Activated CD4-positive, alpha-beta T cell treated with anti-CD3 and anti-CD28 coated beads, Interleukin-2, amount 10 ng/mL, durations not matched to agents 24 days and 14 days (primary cell): ENCODE data around the gene PILRA. TPM values are rescaled to one million over a fixed set of nuclear protein-coding genes. Genes with fewer than 3 reads are reported as not detected.
"Not testable (repeated sequence)": the region's sequence is repeated elsewhere in the genome, so short reads cannot be mapped to it uniquely, and the experiment has no call there.

Experiments
- DNase-seq: peaks from one replicate; pipeline ENCODE4 v3.0.0; 2022
- H3K27ac Mint-ChIP-seq: one replicate; pipeline ENCODE4 v1.8.0; 2022; ENCODE audit warnings: mild to moderate bottlenecking, mixed read lengths
- H3K27me3 Mint-ChIP-seq: one replicate; pipeline ENCODE4 v1.8.0; 2022; ENCODE audit warnings: mixed read lengths
- H3K36me3 Mint-ChIP-seq: one replicate; pipeline ENCODE4 v1.8.0; 2022; ENCODE audit warnings: low read depth, mild to moderate bottlenecking, mixed read lengths
- H3K4me1 Mint-ChIP-seq: one replicate; pipeline ENCODE4 v1.8.0; 2021; ENCODE audit warnings: mixed read lengths
- H3K4me3 Mint-ChIP-seq: one replicate; pipeline ENCODE4 v1.8.0; 2022; ENCODE audit warnings: mild to moderate bottlenecking, moderate library complexity, mixed read lengths
- H3K9me3 Mint-ChIP-seq: one replicate; pipeline ENCODE4 v1.8.0; 2021; ENCODE audit warnings: mixed read lengths
- intact Hi-C: fragments of 100-400 bp; cut with micrococcal nuclease; formaldehyde crosslinking; loops from one replicate; pipeline ENCODE4 v1.15.1; 2023
- total RNA-seq: library from RNA; stranded (reverse); gene quantifications from 2 replicates; pipeline ENCODE4 v1.2.3, GENCODE V29; 2022

Gene PILRA
- total RNA-seq, 1 donor from 2014 or later = 11.6 TPM

GRCh38 chr7:100365998-100366367 is 7.3 kb upstream of the PILRA start:
- H3K27me3 Mint-ChIP-seq, H3K4me3 Mint-ChIP-seq, intact Hi-C loops, H3K9me3 Mint-ChIP-seq, DNase-seq: not testable (repeated sequence)
- peak overlapping the region; percentile 85 for H3K27ac Mint-ChIP-seq
- H3K4me1 Mint-ChIP-seq = peaks cover 25% of the 10 kb centered on the region
- peaks cover 59% of the 10 kb centered on the region for H3K36me3 Mint-ChIP-seq

DNA sequence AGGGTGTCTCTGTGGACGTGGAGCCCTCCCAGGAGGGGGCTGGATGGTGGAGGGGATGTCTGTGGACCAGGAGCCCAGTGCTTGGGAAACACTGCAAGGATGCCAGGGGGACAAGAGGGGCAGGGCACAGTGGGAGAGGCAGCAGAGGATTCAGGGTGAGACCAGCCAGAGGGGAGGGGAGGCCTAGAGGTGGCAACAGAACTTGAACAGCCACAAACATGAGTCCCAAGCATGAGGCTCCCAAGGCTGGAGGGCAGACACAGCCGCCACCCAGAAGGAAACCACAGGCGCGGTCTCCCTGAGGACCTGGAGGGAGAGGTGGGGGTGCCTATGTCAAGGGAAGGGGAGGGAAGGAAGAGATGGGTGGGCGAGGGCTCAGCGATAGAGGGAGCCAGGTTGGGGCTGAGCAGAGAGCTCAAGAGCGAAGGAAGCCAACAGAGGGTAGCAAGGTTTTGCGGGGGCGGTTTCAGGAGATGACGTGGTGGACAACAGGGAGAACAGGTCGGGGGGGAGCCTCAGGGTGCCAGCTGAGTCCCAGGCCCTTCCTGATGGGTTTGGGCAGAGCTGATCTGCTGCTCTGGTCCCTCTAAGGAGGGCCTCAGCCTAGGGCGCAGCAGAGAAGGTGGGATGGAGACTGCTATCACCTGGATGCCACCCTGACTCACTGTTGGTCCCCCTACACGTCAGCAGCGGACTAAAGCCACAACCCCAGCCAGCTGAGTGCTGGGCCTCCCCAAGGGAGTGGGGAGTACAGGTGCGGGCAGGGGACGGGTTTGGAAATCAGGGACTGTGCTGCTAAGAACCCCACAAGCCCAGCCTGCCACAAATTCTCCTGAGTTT is 6.7 kb upstream of the PILRA start:
- Mint-ChIP-seq H3K36me3 (peaks cover 54% of the 10 kb centered on the region), H3K9me3 (peaks cover 4% of the 10 kb centered on the region), H3K4me3 (no peak overlapping the region), H3K27me3 (no peaks in the 10 kb centered on the region), H3K4me1 (peaks cover 29% of the 10 kb centered on the region), H3K27ac (peak overlapping the region; percentile 85)
- intact Hi-C loops = no loop called here
- no peak for DNase-seq

DNA sequence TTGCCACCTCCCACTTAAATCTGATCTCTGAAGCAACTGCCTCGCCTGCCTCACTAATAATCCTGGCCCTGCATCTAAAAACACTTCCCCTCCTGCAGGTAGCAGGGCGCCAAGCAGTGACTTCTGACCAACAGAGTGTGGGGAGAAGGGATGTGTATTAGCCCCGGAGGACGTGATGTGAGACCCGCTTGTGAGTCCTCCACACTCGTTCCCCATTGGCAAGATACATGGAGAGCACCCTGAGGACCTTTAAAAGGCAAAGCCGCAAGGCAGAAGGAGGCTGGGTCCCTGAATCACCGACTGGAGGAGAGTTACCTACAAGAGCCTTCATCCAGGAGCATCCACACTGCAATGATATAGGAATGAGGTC is 6.1 kb upstream of the PILRA start:
- H3K4me1 Mint-ChIP-seq = peaks cover 34% of the 10 kb centered on the region
- peaks cover 4% of the 10 kb centered on the region for H3K9me3 Mint-ChIP-seq
- peaks cover 49% of the 10 kb centered on the region for H3K36me3 Mint-ChIP-seq
- intact Hi-C loops = no loop called here
- H3K4me3 Mint-ChIP-seq = no peak overlapping the region
- H3K27me3 Mint-ChIP-seq = no peaks in the 10 kb centered on the region
- H3K27ac Mint-ChIP-seq = peak overlapping the region; percentile 73
- DNase-seq = no peak

- peaks cover 41% of the 10 kb centered on the region for H3K36me3 Mint-ChIP-seq
- no peak overlapping the region for H3K4me3 Mint-ChIP-seq
- no peak for DNase-seq
Measured at GRCh38 chr7:100367676-100368613, 5.3 kb upstream of the PILRA start.

DNA sequence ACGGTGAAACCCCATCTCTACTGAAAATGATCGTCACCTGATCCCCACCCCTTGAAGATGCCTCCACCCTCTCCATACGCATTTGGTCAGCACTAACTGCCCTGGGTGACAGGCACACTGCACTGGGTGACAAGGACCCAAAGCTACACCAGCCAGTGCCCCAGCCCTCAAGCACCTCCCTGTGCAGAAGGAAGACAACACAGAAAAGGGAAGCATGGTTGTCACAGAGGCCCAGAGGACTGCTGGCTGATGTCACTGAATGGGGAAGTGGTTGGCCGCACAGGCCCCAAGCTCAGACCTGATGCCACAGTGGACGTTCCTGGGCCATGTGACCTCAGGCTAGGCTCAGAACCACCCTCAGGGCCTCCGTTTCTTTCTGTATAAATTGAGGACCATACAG is 4.2 kb upstream of the PILRA start:
- Mint-ChIP-seq H3K9me3 (no peaks in the 10 kb centered on the region), H3K27ac (no peak overlapping the region), H3K4me3 (no peak overlapping the region), H3K27me3 (no peaks in the 10 kb centered on the region), H3K36me3 (peaks cover 30% of the 10 kb centered on the region), H3K4me1 (peaks cover 36% of the 10 kb centered on the region)
- no peak for DNase-seq
- intact Hi-C loops = no loop called here

More at GRCh38 chr7:100367676-100368613, 5.3 kb upstream of the PILRA start:
- no peak overlapping the region for H3K27ac Mint-ChIP-seq
- H3K27me3 Mint-ChIP-seq = no peaks in the 10 kb centered on the region
- peaks cover 36% of the 10 kb centered on the region for H3K4me1 Mint-ChIP-seq
- peaks cover 4% of the 10 kb centered on the region for H3K9me3 Mint-ChIP-seq
- intact Hi-C loops = no loop called here

DNA sequence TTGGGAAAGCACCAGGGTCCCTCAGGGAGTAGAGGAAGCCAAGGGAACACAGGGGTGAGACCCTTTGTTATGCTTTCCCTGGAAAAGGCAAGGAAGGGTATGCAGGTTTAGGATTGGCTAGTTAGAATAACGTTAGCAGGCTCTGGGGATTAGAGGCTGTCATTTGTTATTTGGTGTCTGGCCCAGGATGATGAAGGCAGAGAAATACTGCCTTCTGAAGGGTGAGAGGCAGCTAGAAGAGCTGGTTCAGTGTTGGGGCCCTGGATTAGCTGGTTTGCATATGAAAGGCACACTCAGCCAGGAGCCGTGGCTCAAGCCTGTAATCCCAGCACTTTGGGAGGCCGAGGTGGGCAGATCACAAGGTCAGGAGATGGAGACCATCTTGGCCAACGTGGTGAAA is 3.0 kb upstream of the PILRA start:
- H3K4me3 Mint-ChIP-seq = no peak overlapping the region
- no peak overlapping the region for H3K27ac Mint-ChIP-seq
- H3K36me3 Mint-ChIP-seq = peaks cover 20% of the 10 kb centered on the region
- no peaks in the 10 kb centered on the region for H3K27me3 Mint-ChIP-seq
- H3K4me1 Mint-ChIP-seq = peaks cover 36% of the 10 kb centered on the region
- intact Hi-C loops = no loop called here
- H3K9me3 Mint-ChIP-seq = no peaks in the 10 kb centered on the region
- DNase-seq = no peak

- Mint-ChIP-seq H3K27me3 (no peaks in the 10 kb centered on the region), H3K27ac (peak overlapping the region; percentile 56), H3K36me3 (peaks cover 17% of the 10 kb centered on the region), H3K4me1 (peaks cover 32% of the 10 kb centered on the region), H3K9me3 (no peaks in the 10 kb centered on the region), H3K4me3 (no peak overlapping the region)
- intact Hi-C loops = no loop called here
- DNase-seq = no peak
Measured at GRCh38 chr7:100370746-100371145, 2.5 kb upstream of the PILRA start.

DNA sequence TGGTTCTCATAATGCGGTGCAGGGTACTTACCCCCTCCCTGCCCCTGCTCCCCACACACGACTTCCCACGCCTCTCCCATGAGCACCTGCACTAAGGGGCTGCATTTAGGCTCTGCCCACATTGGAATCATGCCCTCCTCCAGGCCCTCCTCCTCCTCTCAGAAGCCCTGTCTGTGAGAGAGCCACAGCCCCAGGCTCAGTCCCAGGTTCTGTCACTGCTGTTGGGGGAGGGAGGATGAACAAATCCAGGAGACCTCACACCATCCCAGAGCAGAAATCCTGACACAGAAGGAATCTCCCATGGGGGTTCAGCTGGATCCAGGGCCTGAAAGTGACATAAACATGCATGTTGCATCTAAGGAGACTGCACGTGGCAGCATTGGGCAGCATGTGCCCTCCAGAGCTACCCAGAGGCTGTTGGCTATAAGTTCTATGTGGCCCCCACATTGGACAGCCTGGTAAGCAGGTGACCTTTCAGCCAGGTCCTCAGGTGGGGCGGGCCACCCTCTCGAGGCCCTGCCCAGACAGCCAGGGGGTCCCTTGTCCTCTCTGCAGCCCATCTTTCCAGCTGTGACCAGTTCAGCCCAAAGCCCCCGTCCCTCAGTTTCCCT is 1.6 kb upstream of the PILRA start:
- Mint-ChIP-seq H3K36me3 (peaks cover 10% of the 10 kb centered on the region), H3K9me3 (no peaks in the 10 kb centered on the region), H3K4me1 (peaks cover 24% of the 10 kb centered on the region), H3K4me3 (no peak overlapping the region), H3K27ac (peak overlapping the region; percentile 63), H3K27me3 (no peaks in the 10 kb centered on the region)
- DNase-seq = no peak
- intact Hi-C loops = loop anchor here (2.0 kb wide), 1 partner anchor 35 kb away; no protein-coding TSS in a partner anchor

- Mint-ChIP-seq H3K36me3 (peaks cover 6% of the 10 kb centered on the region), H3K27ac (peak overlapping the region; percentile 76), H3K4me3 (no peak overlapping the region), H3K27me3 (no peaks in the 10 kb centered on the region), H3K9me3 (no peaks in the 10 kb centered on the region), H3K4me1 (peaks cover 22% of the 10 kb centered on the region)
- no peak for DNase-seq
- intact Hi-C loops = loop anchor here (2.0 kb wide), 1 partner anchor 35 kb away; no protein-coding TSS in a partner anchor
Measured at GRCh38 chr7:100372256-100372655, 1.0 kb upstream of the PILRA start.

GRCh38 chr7:100372694-100373093 is 593 bp upstream of the PILRA start:
- no peaks in the 10 kb centered on the region for H3K27me3 Mint-ChIP-seq
- H3K36me3 Mint-ChIP-seq = peaks cover 2% of the 10 kb centered on the region
- H3K4me1 Mint-ChIP-seq = peaks cover 20% of the 10 kb centered on the region
- DNase-seq = no peak
- peak overlapping the region; percentile 76 for H3K27ac Mint-ChIP-seq
- no peaks in the 10 kb centered on the region for H3K9me3 Mint-ChIP-seq
- H3K4me3 Mint-ChIP-seq = no peak overlapping the region
- intact Hi-C loops = loop anchor here (2.0 kb wide), 1 partner anchor 34 kb away; no protein-coding TSS in a partner anchor

- H3K9me3 Mint-ChIP-seq, H3K4me3 Mint-ChIP-seq, DNase-seq, H3K27ac Mint-ChIP-seq, H3K27me3 Mint-ChIP-seq, H3K36me3 Mint-ChIP-seq: not testable (repeated sequence)
- peaks cover 20% of the 10 kb centered on the region for H3K4me1 Mint-ChIP-seq
- intact Hi-C loops = loop anchor here (2.0 kb wide), 1 partner anchor 33 kb away; no protein-coding TSS in a partner anchor
Measured at GRCh38 chr7:100373870-100374598, 747 bp downstream of the PILRA start.

DNA sequence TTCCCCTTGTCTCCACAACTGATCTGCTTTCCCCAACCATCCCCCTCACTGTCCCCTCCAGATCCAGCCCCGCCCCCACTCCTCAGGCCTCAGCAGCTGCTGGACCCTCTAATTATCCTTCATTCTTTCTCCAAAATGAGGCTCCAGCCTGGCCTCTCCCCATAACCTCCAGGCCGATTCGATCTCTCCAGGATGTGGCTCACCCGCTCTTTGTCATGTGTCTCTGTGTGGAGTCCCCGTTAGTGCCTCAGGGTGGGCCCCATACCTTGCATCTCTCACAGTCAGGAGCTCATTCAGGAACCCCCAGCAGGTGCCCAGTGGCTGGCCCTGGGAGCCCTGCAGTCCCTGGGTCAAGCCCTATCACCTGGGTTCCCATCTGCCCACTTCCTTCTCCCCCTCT is 1.3 kb downstream of the PILRA start:
- Mint-ChIP-seq H3K36me3 (peaks cover 4% of the 10 kb centered on the region), H3K27me3 (no peaks in the 10 kb centered on the region), H3K4me3 (no peak overlapping the region), H3K9me3 (no peaks in the 10 kb centered on the region), H3K27ac (no peak overlapping the region), H3K4me1 (peaks cover 20% of the 10 kb centered on the region)
- no peak for DNase-seq
- intact Hi-C loops = no loop called here

DNA sequence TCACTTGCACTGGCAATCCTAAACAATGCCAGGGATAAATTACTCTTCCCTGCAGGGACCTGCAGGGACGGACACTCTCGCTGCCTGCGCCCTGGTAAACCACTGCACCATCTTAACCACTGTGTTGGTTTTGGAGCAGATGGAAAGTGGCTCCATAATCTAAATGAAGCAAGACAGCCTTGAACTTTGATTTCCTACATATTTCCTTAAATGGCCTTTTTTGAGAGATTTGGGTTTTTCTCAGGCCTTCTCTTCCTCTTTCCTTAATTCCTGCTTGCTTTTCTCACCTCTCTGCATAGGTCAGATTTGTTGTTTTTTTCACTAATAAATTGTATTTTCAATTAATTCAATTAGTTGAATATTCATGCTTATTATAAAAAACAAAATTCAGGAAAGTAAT is 2.8 kb downstream of the PILRA start:
- H3K4me3 Mint-ChIP-seq = no peak overlapping the region
- H3K27ac Mint-ChIP-seq = no peak overlapping the region
- H3K27me3 Mint-ChIP-seq = no peaks in the 10 kb centered on the region
- no peaks in the 10 kb centered on the region for H3K9me3 Mint-ChIP-seq
- H3K36me3 Mint-ChIP-seq = peaks cover 4% of the 10 kb centered on the region
- peaks cover 20% of the 10 kb centered on the region for H3K4me1 Mint-ChIP-seq
- no peak for DNase-seq
- intact Hi-C loops = no loop called here
